GM15510 (cell line): ENCODE measurements around the gene DPM2.

Experiments
- POLR2A ChIP-seq: IDR thresholded peaks from 3 replicates; pipeline ENCODE4 v1.6.1; 2011; ENCODE audit warnings: borderline replicate concordance; ENCODE audit not compliant: insufficient read length; ENCODE audit errors: extremely low read depth

DPM2 gene

GRCh38 chr9:127896395-127897192 is 41.1 kb downstream of the DPM2 start:
- TF ChIP-seq POLR2A, result no peak

DNA sequence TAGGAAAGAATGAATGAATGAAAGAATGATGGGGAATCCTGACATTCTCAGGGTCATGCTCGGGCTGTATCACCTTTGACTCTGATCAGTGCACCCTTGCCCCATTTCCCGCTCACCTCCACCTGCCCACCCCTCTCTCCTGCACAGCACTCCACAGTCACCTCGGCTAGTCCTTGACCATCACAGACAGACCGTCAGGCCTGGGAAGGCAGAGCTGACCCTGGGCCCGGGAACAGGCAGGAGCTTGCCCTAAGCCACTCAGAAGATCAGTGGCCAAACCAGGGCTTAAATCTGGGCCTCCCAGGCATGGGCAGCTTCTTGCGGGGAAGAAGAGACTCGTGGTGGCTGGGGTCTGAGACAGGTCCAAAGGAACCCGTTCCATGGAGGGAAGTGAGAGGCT is 41.8 kb downstream of the DPM2 start:
- no peak for TF ChIP-seq POLR2A

DNA sequence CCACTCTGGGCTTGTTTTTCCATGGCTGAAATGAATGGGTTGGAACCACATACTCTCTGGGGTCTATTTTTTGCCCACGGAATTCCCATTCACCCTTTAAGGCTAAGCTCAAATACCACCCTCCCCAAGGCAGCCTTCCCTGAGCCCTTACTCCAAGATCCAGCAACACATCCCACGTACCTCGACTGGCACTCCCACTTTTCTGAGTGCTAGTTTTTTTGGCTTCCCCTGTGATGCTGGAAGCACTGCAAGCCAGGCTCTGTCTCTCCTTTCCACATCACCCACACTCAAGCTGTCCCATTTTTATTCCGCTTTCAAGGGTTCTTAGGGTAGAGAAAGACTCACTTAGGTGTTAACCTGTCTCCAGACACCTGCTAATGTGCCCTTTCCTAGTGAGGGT is 44.3 kb downstream of the DPM2 start:
- TF ChIP-seq POLR2A, result no peak

- no peak for TF ChIP-seq POLR2A
Observed at GRCh38 chr9:127892831-127893230, 44.8 kb downstream of the DPM2 start.

- TF ChIP-seq POLR2A, result no peak
Observed at GRCh38 chr9:127890053-127890452, 47.6 kb downstream of the DPM2 start.

DNA sequence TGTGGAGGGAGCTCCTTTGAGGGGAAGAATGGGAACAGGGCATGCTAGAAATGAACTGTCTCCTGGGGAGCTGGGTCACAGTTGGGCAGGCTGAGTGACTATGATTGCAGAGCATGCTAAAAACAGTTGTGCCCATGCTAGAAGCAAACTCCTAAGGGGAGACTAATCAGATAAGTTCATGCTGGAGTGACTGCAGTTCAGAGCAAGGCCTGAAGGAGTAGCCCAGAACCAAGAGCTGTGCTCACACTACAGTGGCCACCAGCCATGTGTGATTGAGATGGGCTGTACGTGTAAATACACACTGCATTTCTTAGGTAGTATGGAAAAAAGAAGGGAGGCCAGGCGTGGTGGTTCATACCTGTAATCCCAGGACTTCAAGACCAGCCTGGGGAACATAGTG is 49.9 kb downstream of the DPM2 start:
- TF ChIP-seq POLR2A, result no peak

DNA sequence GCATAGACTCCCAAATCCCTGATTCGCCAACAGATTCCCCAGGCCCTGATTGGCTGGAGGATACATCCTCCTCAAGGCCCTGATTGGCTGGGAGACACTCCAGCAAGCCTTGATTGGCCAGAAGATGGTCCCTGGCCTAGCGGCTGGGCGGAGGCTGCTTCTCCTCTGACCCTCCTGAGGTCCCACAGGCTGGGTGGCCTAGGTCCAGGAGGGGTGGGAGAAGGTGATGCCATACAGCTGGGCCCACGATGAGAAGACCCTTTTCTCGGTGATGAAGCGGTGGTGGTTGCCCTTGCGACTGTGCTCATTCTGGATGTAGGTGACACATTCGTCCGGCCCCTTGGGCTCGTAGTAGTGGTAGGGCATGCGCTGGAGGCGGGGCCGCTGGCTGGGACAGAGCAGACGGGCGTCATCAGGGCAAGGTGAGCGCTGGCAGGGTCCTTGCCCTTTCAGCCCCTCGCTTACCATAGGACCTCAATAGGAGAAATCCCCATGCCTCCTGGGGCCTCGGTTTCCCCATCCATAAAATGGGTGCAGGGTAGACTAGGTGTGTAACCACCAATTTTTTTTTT is 51.2 kb downstream of the DPM2 start:
- TF ChIP-seq POLR2A, result no peak

GRCh38 chr9:127885508-127886281 is 52.0 kb downstream of the DPM2 start:
- no peak for TF ChIP-seq POLR2A
